Measurements from ENCODE around the gene CLSTN2.
"Not testable (repeated sequence)": the region's sequence is repeated elsewhere in the genome, so short reads cannot be mapped to it uniquely, and the experiment has no call there.

The CLSTN2 gene

DNA sequence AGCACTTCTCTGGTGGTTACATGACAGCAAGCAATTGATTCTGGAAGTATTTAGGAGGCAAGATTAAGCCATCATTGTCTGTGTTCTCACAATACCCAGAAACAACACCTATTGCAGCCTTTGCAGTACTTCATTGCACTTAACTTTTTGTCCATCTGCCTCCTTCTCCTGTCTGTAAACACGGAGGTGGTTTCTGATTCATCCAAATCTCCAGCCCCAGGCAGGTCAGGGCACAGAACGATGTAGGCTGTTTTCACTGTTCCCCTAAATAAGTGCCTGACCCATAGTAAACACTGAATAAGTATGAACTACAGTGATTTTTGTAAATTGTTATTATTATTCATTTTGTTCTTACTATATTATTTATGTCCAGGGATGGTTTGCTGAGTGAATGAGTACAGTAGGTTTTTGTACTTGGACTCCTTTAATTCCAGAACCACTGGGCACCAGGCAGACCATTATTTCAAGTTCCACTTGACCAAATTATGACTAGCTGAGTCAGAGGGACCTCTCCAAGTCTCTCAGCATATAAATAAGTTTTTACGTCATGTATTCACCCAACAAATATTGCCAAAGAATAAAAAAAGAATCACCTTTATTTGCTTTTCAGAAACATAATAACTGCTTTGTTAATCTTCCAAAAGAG is 459.6 kb downstream of the CLSTN2 start:
- no peak for DNase-seq

- no peak for DNase-seq
Observed at GRCh38 chr3:140395134-140396075, 460.4 kb downstream of the CLSTN2 start.

- DNase-seq: no peak
Observed at GRCh38 chr3:140396110-140396509, 461.1 kb downstream of the CLSTN2 start.

DNA sequence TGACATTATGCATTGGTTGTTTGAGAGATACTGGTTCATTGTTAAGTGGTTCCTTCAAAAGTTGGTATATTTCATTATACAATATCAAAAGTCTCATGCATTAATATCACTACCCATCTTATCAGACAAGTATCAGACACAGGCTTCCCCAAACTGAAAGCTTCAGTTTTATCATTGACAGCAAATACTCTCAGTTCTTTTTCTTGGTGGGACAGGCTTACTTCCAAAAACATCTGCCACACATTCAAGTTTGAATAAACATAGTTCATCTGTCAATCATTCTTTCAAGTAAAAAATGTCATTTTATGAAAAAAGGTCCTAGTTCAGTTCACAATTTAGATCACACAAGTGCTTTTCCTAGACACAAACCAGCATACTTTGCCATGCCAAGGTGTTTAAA is 462.9 kb downstream of the CLSTN2 start:
- no peak for DNase-seq

- DNase-seq: no peak
Observed at GRCh38 chr3:140398387-140398786, 463.4 kb downstream of the CLSTN2 start.

GRCh38 chr3:140399871-140400270 is 464.9 kb downstream of the CLSTN2 start:
- DNase-seq: no peak

DNA sequence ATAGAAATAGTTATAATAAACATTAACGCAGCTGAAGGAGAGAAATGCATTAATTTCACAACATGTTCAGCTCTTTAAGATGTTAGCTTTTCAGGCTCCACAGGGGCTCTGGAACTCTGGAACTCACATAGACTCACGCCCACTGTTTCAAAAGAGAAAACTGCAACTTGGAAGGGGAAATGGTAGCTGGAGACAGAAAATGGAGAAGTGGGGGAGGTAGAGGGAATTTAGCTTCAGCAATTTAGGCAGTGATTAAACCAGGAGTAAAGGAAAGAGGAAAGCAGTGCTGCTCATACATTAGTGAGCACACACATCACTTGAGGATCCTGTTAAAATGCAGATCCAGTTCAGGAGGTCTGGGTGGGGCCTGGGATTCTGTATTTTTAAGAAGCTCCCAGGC is 468.1 kb downstream of the CLSTN2 start:
- DNase-seq: no peak

GRCh38 chr3:140403608-140404007 is 468.6 kb downstream of the CLSTN2 start:
- no peak for DNase-seq

GRCh38 chr3:140406655-140407054 is 471.7 kb downstream of the CLSTN2 start:
- no peak for DNase-seq

GRCh38 chr3:140408252-140408651 is 473.3 kb downstream of the CLSTN2 start:
- no peak for DNase-seq

GRCh38 chr3:140416666-140417065 is 481.7 kb downstream of the CLSTN2 start:
- no peak for DNase-seq

- no peak for DNase-seq
Observed at GRCh38 chr3:140420621-140421357, 485.8 kb downstream of the CLSTN2 start.

DNA sequence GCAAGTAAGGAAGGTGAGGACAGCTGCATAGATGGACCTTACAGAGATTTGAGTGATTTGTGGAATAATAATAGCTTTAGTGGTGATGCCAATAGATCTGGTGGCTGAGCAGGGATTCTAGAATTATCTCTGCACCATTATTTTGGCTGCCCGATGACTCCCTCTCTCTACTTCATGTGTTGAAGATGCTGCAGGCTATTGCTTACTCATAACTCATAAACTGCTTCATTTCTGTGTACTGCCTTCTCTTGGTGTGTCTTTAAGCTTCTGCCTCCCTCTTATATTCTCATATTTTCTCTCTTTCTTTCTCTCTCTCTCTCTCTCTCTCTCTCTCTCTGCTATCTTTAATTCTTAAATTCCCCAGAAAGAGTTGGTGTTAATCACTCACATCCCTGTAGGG is 486.9 kb downstream of the CLSTN2 start:
- DNase-seq: no peak

GRCh38 chr3:140423146-140423545 is 488.2 kb downstream of the CLSTN2 start:
- DNase-seq: no peak

- DNase-seq: not testable (repeated sequence)
Observed at GRCh38 chr3:140423574-140423973, 488.6 kb downstream of the CLSTN2 start.

DNA sequence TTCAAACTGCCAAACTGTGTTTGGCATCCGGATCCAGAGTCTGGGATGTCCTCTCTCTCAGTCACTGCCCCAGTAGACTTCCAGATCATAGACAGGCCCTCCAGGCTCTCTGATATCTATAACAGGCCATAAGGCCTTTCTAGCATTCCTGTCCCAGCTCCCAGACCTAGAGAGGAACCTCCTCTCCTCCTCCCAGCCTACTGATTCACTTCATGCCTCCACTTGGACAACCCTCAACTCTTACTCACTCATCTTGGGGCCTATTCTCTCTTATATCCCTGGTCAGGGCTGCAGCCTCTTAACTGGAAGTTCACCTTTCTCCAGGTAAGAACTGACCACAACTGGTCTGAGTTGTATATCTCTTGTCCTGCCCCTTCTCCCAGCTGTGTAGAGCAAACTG is 489.2 kb downstream of the CLSTN2 start:
- DNase-seq: no peak

DNA sequence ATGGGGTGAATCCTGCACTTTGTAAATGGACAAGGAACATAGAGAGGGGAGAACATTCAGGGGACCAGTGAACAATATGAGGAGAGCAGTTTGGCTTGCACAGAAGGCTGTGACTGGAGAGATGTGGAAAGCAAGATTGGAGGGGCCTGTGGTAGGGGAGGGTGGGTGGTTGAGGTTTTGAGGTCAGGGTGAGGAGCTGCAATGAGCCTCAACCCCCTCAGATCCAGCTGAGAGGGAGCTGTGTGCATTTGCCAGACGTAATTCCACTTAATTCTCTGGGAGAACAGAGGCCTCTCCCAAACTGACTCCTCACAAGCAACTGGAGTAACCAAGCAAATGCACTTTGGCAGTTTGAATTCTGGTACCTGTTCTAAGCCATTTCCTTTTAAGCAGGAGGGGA is 489.7 kb downstream of the CLSTN2 start:
- no peak for DNase-seq

GRCh38 chr3:140427786-140428185 is 492.8 kb downstream of the CLSTN2 start:
- DNase-seq: no peak

DNA sequence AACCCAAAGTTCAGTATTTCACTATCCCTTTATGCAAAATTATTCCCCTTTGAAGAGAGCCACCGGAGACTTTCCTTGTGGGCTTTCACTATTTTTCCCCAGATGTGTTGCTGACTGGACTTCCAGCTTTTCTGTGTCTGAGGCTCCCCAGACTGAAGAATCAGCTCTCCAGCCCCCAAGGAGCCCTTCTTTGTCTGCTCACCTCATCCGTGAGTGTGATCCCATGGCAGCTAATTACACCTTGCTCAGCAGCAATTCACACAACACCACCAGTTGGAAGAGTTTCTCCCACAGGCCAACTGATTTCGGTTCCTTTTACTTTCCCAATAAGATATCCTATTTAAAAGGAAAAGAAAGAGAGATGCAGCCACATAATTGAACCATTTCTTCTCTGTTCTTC is 493.4 kb downstream of the CLSTN2 start:
- no peak for DNase-seq

DNA sequence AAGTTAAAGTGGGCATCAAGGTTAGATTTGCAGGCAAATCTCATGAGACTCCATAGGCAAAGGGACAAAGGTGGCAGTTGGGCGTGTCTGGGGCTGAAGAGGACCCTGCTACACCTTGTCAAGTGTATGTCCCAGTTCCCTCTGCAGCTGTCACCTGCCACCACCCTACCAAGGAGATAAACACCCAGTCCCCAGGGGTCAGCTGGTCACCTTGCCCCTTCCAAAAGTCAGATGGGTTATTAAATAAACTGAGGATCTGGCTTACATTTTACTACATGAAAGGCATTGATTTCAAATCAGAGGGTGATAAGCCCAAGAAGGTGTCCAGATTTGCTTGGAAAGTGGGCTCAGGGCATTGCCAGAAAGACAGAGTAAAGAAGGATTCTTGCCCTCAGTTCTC is 494.8 kb downstream of the CLSTN2 start:
- no peak for DNase-seq

- no peak for DNase-seq
Observed at GRCh38 chr3:140430494-140430893, 495.5 kb downstream of the CLSTN2 start.

- DNase-seq: no peak
Observed at GRCh38 chr3:140432229-140432669, 497.3 kb downstream of the CLSTN2 start.

DNA sequence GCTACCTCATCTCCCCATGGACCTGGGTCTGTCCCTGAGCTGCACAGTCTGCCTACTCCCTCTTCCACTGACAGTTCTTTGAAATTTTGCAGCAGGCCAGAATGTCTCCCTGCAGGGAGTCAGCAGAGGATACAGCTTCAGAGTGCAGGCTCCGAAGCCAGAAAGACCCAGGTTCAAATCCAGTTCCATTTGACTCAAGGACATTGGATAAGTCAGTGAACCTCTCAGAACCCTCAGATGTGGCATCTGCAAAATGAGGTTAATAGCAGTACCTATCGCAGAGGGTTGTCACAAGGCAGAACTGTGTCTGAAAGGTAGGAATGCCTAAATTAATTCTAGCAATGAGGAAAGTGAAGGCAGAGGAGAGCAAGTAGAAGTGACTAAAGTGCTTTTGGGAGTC is 498.4 kb downstream of the CLSTN2 start:
- no peak for DNase-seq

All from OCI-M1 (cell line).